GM23248 (cell line): Measurements from ENCODE around the gene MLN.

Source experiments
- EZH2 ChIP-seq: fragments of 200-600 bp; sonication (generic); IDR thresholded peaks from 2 replicates; pipeline ENCODE4 v1.6.1; 2018; ENCODE audit warnings: antibody characterized with exemption, mild to moderate bottlenecking; ENCODE audit not compliant: insufficient read depth, poor library complexity, severe bottlenecking
- EZH2phosphoT487 ChIP-seq: fragments of 200-600 bp; sonication (generic); IDR thresholded peaks from 2 replicates; pipeline ENCODE4 v1.6.1; 2018; ENCODE audit warnings: antibody characterized with exemption, moderate library complexity, mild to moderate bottlenecking, low read depth; ENCODE audit not compliant: insufficient read depth

DNA sequence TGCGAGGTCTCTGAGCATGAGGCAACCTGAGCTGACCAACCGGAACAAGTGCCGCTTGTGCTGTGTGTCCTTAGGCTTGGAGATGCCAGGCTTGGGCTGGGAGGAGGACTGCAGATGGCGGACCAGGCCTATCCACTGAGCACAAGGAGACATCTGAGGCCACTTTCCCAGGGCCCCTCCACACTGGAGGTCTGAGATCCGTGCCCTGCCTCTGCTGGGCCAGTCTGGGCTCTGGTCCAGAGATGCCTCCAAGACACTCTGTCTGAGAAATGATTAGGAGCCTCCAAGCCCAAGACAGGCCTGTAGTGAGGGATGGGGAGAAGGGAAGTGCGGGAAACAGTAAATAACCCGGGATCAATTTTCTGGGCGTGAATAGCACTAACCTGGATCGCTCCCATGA, 3.0 kb upstream of the MLN start:
- TF ChIP-seq EZH2 (no peak), EZH2phosphoT487 (no peak)
